Sciatic nerve (tissue), 2 donors: Measurements from ENCODE around the gene CNOT1. TPM values are rescaled to one million over a fixed set of nuclear protein-coding genes. Genes with fewer than 3 reads are reported as not detected.

ENCODE experiments used
- ATAC-seq: fragments of 200-7000 bp; cut with Tn5 transposase; one replicate; pipeline ENCODE4 v1.9.1; 2020; ENCODE audit warnings: mild to moderate bottlenecking, moderate library complexity
- DNase-seq: peaks from one replicate; pipeline ENCODE4 v3.0.0-alpha.2; 2020; ENCODE audit warnings: low spot score
- intact Hi-C: fragments of 100-400 bp; cut with DNase I; formaldehyde crosslinking; loops from one replicate; pipeline ENCODE4 v1.14.2; 2022
- total RNA-seq: library from RNA; stranded (reverse); fragmentation: NEBNext Ultra II Directional; extraction: Animal tissue kit (Norgen Biotek cat#: 25700); gene quantifications from one replicate; pipeline ENCODE4 v1.2.1, GENCODE V29; 2021
- donor health status: DM: no; HTN: no; CAD: no.
- donor health status: DM: no; HTN: no; CAD: no.

The CNOT1 gene
- total RNA-seq, 1 donor from 2014 or later: 144 TPM

- ATAC-seq (no peak), DNase-seq (no peak)
- intact Hi-C loops: no loop called here
Observed at GRCh38 chr16:58471209-58471975, 158.2 kb downstream of the CNOT1 start.

Other genes with a start within 250 kb of the CNOT1 start
- gene GINS3, start 237.4 kb downstream of the CNOT1 start, total RNA-seq: 3.1 TPM
- gene NDRG4, start 129.7 kb downstream of the CNOT1 start, total RNA-seq: 7.4 TPM
- gene SETD6, start 114.3 kb downstream of the CNOT1 start, total RNA-seq: 18.2 TPM
- 15.6 TPM for gene SLC38A7, start 54.9 kb upstream of the CNOT1 start, total RNA-seq
- 38.7 TPM for gene GOT2, start 104.5 kb upstream of the CNOT1 start, total RNA-seq